Activated CD4-positive, alpha-beta T cell treated with anti-CD3 and anti-CD28 coated beads for 36 hours (primary cell): ENCODE measurements around the gene XRCC4. TPM values are rescaled to one million over a fixed set of nuclear protein-coding genes. Genes with fewer than 3 reads are reported as not detected.
A peak's percentile ranks its signal among the peaks of the same experiment; 100 is the strongest.

Source experiments
- ATAC-seq: fragments of 200-7000 bp; cut with Tn5 transposase; one replicate; pipeline ENCODE4 v1.10.0; 2021; ENCODE audit warnings: mild to moderate bottlenecking, moderate library complexity
- CTCF ChIA-PET: fragments of 350-600 bp; sonication (Branson Sonifier 250); formaldehyde crosslinking; loops from one replicate; lab custom pipeline; 2021; ENCODE audit warnings: antibody characterized with exemption; lab: Charles Lee
- POLR2A ChIA-PET: fragments of 350-600 bp; sonication (Branson Sonifier 250); formaldehyde crosslinking; loops from one replicate; lab custom pipeline; 2021; ENCODE audit warnings: antibody characterized with exemption, inconsistent platforms; lab: Charles Lee
- DNase-seq: peaks from one replicate; pipeline ENCODE4 v3.0.0-alpha.2; 2020
- H3K27ac Mint-ChIP-seq: one replicate; pipeline ENCODE4 v1.8.0; 2021; ENCODE audit warnings: mixed read lengths
- H3K27me3 Mint-ChIP-seq: one replicate; pipeline ENCODE4 v1.8.0; 2021; ENCODE audit warnings: mixed read lengths
- H3K36me3 Mint-ChIP-seq: one replicate; pipeline ENCODE4 v1.8.0; 2021; ENCODE audit warnings: low read depth, mixed read lengths
- H3K4me1 Mint-ChIP-seq: one replicate; pipeline ENCODE4 v1.8.0; 2021; ENCODE audit warnings: mixed read lengths
- H3K4me3 Mint-ChIP-seq: one replicate; pipeline ENCODE4 v1.8.0; 2021; ENCODE audit warnings: mild to moderate bottlenecking, moderate library complexity, mixed read lengths
- H3K9me3 Mint-ChIP-seq: one replicate; pipeline ENCODE4 v1.8.0; 2021; ENCODE audit warnings: low read depth, mixed read lengths
- intact Hi-C, 2 experiments: fragments of 100-400 bp; cut with DNase I in 1 of 2; cut with micrococcal nuclease in 1 of 2; formaldehyde crosslinking; loops; one replicate each; pipeline versions ENCODE4 v1.14.2 to v1.15.1; 2022 to 2024; cut with DNase I, micrococcal nuclease
- total RNA-seq, 2 experiments: library from RNA; stranded (reverse); gene quantifications; one replicate each; pipeline ENCODE4 v1.2.3, GENCODE V29; 2021

The XRCC4 gene
- total RNA-seq, 2 experiments from 2014 or later = 13.7 to 16.9 TPM

DNA sequence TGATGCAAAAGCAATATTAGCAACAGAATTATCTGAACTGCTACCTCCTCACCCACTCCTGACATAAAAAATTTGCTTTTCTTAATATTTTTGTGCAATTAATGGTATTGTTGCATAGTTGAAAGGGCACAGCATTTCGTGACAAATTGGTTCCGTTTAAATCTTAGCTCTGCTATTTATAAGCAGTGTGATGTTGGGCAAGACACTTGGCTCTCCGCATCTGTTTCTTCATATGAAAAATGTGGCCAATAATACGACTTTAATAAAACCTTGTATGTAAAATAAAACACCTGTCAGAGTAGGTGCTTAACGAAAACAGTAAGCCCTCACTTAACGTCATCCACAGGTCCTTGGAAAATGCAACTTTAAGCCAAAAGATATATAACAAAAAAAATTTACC is 4.4 kb upstream of the XRCC4 start:
- Mint-ChIP-seq H3K4me3 (no peak overlapping the region), H3K27me3 (no peaks in the 10 kb centered on the region), H3K9me3 (no peaks in the 10 kb centered on the region), H3K27ac (no peak overlapping the region), H3K4me1 (peaks cover 69% of the 10 kb centered on the region), H3K36me3 (peaks cover 50% of the 10 kb centered on the region)
- CTCF ChIA-PET = no interaction called here
- ATAC-seq (no peak), DNase-seq (no peak)
- POLR2A ChIA-PET = interaction anchor here (0.7 kb wide), 1 partner anchor 11 kb away, joined by 3 read pairs; no protein-coding TSS in a partner anchor
- intact Hi-C loops = loop anchor here in 1 of 2 experiments (10.0 kb wide), 1 partner anchor 1778 kb away; no protein-coding TSS in a partner anchor

DNA sequence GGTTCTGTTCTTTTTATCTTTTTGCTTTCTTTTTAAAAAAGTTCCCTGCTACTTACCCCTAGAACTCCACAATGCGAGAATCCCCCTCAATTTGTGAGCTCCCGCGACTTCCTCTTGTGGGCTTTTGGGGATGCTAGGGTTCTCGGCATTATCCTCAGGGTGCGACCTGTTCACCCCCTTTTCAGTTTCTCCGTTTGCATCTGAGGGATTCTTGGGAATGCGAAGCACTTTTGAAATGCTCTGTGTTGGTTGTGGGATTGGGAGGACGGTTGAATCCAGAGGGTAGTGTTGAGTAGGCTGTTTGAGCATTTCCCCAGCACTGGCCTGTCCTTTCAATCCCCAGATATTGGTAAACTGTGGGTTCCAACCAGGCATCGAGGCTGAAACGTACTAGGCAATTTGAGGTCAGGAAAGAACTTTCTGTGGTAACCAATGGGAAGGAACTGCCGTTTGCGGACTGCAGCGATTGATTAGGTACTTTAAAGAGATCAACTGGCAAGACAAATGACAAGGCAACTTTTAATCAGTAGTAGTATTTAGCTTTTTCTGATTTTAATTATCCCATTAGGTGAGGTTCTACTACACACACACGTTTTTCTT is 415 bp downstream of the XRCC4 start:
- H3K9me3 Mint-ChIP-seq = no peaks in the 10 kb centered on the region
- ChIA-PET CTCF (no interaction called here), POLR2A (interaction anchor here (0.6 kb wide), 1 partner anchor 12 kb away, joined by 3 read pairs; no protein-coding TSS in a partner anchor)
- no peaks in the 10 kb centered on the region for H3K27me3 Mint-ChIP-seq
- intact Hi-C loops = loop anchor here (1.0 to 10.0 kb wide), 6 partner anchors 395 to 1783 kb away; partner anchors contain the start of gene RPS23 (in 2 of the 2)
- peaks cover 44% of the 10 kb centered on the region for H3K4me1 Mint-ChIP-seq
- peaks cover 33% of the 10 kb centered on the region for H3K36me3 Mint-ChIP-seq
- H3K4me3 Mint-ChIP-seq = peak overlapping the region; percentile 98
- ATAC-seq (peak; percentile 5), DNase-seq (peak; percentile 21)
- H3K27ac Mint-ChIP-seq = peak overlapping the region; percentile 98

DNA sequence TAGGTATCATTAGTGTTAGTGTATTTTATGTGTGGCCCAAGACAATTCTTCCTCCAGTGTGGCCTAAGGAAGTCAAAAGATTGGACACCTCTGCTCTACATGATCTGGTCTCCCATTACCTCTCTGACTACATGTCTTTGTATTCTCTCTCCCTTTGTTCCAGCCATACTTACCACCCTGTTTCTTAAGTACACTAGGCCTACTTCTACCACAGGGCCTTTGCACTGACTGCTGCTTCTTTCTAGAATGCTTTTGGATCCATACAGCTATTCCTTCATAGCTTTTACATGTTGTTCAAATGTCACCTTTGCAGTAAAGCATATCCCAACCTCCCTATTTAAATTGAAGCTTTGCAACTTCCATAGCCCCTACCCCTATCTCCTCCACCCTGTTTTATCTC is 5.4 kb downstream of the XRCC4 start:
- no peak overlapping the region for H3K4me3 Mint-ChIP-seq
- CTCF ChIA-PET = no interaction called here

DNA sequence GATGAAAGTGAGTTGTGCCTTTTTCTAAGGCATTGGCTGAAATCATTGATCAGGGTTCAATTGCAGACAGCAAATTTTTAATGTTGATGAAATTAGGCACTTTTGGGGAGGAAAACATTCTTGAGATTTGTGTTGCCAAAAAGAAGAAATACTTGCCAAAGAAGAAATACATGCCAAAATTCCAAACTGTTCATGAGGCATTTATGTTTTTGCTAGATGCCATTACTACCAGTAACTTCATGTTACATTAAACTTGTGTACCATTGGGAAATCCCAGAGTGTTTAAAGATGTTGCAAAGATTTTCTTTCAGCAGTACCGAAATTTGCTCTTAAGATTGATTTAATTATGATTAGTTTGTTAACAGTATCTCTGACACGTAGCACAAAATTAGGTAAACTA is 7.0 kb downstream of the XRCC4 start:
- DNase-seq = no peak
- intact Hi-C loops = no loop called here
- CTCF ChIA-PET = no interaction called here

More for the DNA sequence above, 5.4 kb downstream of the XRCC4 start:
- DNase-seq (no peak), ATAC-seq (no peak)
- Mint-ChIP-seq H3K36me3 (peaks cover 2% of the 10 kb centered on the region), H3K9me3 (no peaks in the 10 kb centered on the region), H3K27me3 (no peaks in the 10 kb centered on the region), H3K27ac (no peak overlapping the region), H3K4me1 (peaks cover 10% of the 10 kb centered on the region)
- POLR2A ChIA-PET = no interaction called here
- intact Hi-C loops = no loop called here

DNA sequence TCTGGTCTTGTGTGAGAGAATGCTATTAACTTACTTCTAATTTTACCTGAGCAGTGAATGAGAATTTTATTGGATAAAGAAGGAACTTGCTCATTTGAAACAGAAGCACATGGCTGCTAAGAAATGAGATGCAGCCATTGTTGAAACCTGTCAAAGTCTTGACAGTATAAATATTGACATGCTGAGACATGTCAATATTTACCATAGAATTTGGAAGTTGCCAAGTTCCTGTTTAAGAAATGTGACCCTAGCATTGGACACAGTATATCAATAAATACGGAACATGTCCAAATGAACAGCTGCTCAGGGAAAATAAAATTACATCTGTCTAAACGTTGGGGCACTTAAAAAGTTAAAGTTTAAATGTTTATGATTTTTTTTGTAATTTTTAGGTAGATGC is 7.8 kb downstream of the XRCC4 start:
- intact Hi-C loops = no loop called here
- ChIA-PET CTCF (interaction anchor here (0.6 kb wide), 1 partner anchor 41 kb away, joined by 3 read pairs; no protein-coding TSS in a partner anchor), POLR2A (no interaction called here)
- no peaks in the 10 kb centered on the region for H3K9me3 Mint-ChIP-seq
- no peaks in the 10 kb centered on the region for H3K27me3 Mint-ChIP-seq
- H3K36me3 Mint-ChIP-seq = no peaks in the 10 kb centered on the region
- H3K27ac Mint-ChIP-seq = no peak overlapping the region
- DNase-seq = no peak
- H3K4me3 Mint-ChIP-seq = no peak overlapping the region
- ATAC-seq = no peak
- H3K4me1 Mint-ChIP-seq = no peaks in the 10 kb centered on the region

More for the DNA sequence above, 7.0 kb downstream of the XRCC4 start:
- POLR2A ChIA-PET = no interaction called here
- Mint-ChIP-seq H3K36me3 (no peaks in the 10 kb centered on the region), H3K27ac (no peak overlapping the region), H3K4me3 (no peak overlapping the region), H3K4me1 (no peaks in the 10 kb centered on the region), H3K27me3 (no peaks in the 10 kb centered on the region), H3K9me3 (no peaks in the 10 kb centered on the region)
- ATAC-seq = no peak

DNA sequence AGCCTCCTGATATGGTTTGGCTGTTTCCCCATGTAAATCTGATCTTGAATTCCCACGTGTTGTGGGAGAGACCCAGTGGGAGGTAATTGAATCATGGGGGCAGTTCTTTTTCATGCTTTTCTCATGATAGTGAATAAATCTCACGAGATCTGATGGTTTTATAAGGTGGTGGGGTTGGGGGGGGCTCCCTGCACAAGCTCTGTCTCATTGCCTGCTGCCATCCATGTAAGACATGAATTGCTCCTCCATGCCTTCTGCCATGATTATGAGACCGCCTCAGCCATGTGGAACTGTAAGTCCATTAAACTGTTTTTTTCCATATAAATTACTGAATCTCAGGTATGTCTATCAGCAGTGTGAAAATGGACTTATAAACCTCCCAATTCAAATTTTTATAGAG is 12.8 kb downstream of the XRCC4 start:
- Mint-ChIP-seq H3K27me3 (no peaks in the 10 kb centered on the region), H3K27ac (no peak overlapping the region), H3K36me3 (peaks cover 18% of the 10 kb centered on the region), H3K4me1 (peaks cover 16% of the 10 kb centered on the region), H3K9me3 (peaks cover 16% of the 10 kb centered on the region), H3K4me3 (no peak overlapping the region)
- intact Hi-C loops = no loop called here
- no peak for ATAC-seq
- ChIA-PET POLR2A (interaction anchor here (0.6 to 0.8 kb wide), 2 partner anchors 13 to 191 kb away, joined by 3 read pairs; partner anchors contain the start of genes TMEM167A and XRCC4), CTCF (interaction anchor here (1.1 kb wide), 1 partner anchor 13 kb away, joined by 3 read pairs; no protein-coding TSS in a partner anchor)
- DNase-seq = no peak

DNA sequence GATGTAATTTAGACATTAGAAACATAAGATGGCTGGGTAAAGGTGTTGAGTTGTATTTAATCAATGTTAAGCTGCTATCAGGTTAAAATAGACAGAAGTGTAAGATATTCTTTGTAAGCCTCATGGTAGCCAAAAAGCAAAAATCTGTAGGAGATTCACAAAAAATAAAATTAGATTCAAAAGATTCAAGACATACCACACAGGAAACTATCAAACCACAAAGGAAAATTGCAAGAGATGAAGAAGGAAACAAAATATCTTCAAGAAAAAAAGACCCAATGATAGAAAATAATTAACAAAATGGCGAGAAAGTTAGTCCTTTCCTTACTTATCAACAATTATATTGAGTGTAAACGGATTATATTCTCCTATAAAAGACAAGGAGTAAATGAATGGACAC is 15.3 kb downstream of the XRCC4 start:
- DNase-seq (no peak), ATAC-seq (no peak)
- H3K9me3 Mint-ChIP-seq = peaks cover 16% of the 10 kb centered on the region
- H3K4me3 Mint-ChIP-seq = no peak overlapping the region
- H3K4me1 Mint-ChIP-seq = peaks cover 16% of the 10 kb centered on the region
- H3K27me3 Mint-ChIP-seq = no peaks in the 10 kb centered on the region
- H3K36me3 Mint-ChIP-seq = peaks cover 18% of the 10 kb centered on the region
- intact Hi-C loops = no loop called here
- ChIA-PET POLR2A (no interaction called here), CTCF (interaction anchor here (0.6 kb wide), 1 partner anchor 327 kb away, joined by 3 read pairs; no protein-coding TSS in a partner anchor)
- H3K27ac Mint-ChIP-seq = no peak overlapping the region

DNA sequence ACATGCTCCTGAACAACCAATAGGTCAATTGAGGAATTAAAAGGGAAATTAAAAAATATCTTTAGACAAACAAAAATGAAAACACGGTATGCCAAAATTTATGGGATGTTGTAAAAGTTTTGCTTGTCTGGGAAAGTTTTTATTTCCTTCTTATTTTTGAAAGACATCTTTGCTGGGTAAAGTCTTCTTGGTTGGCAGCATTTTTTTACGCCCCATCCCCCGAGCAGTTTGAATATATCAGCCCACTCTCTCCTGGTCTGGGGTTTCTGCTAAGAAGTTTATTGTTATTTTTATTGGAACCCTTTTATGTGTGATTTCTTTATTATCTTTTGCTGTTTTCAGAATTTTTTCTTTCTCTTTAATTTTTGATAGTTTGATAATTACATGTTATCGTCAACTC is 16.3 kb downstream of the XRCC4 start:
- no peak for ATAC-seq
- POLR2A ChIA-PET = no interaction called here

DNA sequence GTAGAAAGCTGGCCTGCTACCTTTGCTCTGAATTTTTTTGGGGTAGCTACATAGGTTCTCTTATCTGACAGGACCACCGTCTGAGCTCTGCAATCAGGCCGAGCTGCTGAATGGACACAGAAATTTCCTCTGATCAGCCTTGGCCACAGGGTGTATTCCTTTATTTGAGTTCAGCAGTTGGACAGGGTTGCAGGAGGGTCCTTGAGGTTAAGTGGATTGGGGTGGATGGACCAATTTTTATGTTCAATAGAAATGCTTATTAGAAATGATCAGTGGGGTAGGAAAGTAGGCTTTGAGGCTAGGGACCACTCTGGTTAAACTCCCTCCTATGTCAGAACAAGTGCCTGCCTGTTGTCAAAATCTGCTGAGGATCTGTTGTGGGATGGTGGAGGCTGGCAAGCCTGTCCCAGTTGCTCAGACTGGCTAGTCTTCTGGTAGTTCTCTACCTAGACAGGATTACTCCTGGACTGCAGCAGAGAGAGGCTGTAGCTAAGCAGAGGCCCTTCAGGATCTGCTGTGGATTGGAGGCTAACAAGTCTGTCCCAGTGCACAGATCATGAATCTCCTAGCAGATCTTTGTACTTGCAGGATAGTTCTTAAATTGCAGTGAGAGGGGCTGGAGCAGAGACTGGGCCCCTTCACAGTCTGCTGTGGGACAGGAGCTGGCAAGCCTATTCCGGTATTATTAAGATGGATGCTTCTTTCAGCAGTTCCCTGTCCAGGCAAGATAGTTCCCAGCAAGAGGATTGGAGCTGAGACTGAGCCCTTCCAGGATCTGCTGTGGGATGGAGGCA is 18.0 kb downstream of the XRCC4 start:
- no peak for ATAC-seq
- no peak for DNase-seq
- peaks cover 18% of the 10 kb centered on the region for H3K4me1 Mint-ChIP-seq
- H3K27me3 Mint-ChIP-seq = no peaks in the 10 kb centered on the region
- H3K27ac Mint-ChIP-seq = no peak overlapping the region
- H3K4me3 Mint-ChIP-seq = no peak overlapping the region
- intact Hi-C loops = no loop called here
- POLR2A ChIA-PET = no interaction called here
- H3K9me3 Mint-ChIP-seq = peaks cover 16% of the 10 kb centered on the region
- CTCF ChIA-PET = no interaction called here
- peaks cover 18% of the 10 kb centered on the region for H3K36me3 Mint-ChIP-seq

More for the DNA sequence above, 16.3 kb downstream of the XRCC4 start:
- Mint-ChIP-seq H3K9me3 (peaks cover 16% of the 10 kb centered on the region), H3K36me3 (peaks cover 18% of the 10 kb centered on the region), H3K27me3 (no peaks in the 10 kb centered on the region), H3K27ac (no peak overlapping the region), H3K4me3 (no peak overlapping the region), H3K4me1 (peaks cover 18% of the 10 kb centered on the region)
- intact Hi-C loops = no loop called here
- no peak for DNase-seq
- CTCF ChIA-PET = no interaction called here

DNA sequence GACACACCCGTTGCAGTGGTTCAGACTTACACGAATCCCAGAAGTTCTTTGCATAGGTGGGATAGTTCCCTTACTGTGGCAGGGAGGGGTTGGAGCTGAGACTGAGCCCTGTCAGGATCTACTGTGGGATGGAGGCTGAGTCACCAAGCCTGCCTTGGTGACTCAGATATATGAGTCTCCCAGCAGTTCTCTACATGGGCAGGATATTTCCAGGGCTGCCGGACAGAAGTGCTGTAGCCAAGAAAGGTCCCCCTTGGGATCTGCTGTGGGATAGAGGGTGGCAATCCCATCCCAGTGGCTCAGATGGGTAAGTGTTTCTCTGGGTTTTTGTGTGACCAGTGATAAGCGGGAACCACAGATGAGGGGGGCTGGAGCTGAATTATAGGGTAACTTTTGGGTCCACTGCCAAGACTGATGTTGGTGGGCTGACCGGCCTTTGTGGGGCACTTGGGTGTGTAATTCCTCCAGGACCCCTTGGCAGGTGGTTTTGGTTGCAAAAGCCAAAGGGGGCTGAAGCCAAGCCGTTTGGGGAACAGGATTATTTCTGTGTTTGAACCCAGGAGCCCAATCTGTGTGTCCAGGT is 18.7 kb downstream of the XRCC4 start:
- Mint-ChIP-seq H3K27ac (no peak overlapping the region), H3K4me1 (peaks cover 18% of the 10 kb centered on the region), H3K4me3 (no peak overlapping the region), H3K36me3 (peaks cover 17% of the 10 kb centered on the region), H3K27me3 (no peaks in the 10 kb centered on the region), H3K9me3 (peaks cover 16% of the 10 kb centered on the region)
- CTCF ChIA-PET = no interaction called here
- POLR2A ChIA-PET = no interaction called here
- DNase-seq = no peak
- intact Hi-C loops = no loop called here
- no peak for ATAC-seq

DNA sequence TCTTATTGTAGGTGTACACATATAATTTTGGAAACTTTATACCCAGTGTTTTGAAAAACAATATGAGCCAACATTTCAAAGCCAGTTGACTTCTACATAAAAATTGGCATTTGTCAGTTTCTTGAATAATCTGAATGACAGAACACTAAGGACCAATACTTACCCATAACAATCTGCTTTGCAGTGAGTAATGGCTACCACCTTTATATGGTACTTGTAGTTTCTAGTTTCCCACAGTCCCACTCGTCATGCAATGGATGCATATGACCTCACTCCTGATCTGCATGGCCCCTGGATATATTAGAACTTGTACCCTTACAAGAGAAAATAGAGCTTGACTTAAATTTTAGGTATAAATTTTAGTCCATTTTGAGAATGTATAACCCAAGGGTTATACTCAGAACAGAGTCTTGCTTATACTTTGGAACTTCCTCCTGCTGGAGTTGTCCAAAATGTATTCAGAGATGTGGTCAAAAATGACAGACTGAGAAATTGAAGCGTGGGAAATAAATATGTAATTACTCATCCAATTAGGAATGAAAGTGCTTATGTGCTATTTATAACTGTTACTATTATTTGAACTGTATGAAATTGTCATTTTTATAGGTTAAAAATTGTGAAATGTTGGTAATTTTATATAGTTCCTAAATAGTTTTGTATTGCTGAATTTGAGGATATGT is 19.5 kb downstream of the XRCC4 start:
- Mint-ChIP-seq H3K4me1 (peaks cover 15% of the 10 kb centered on the region), H3K4me3 (no peak overlapping the region), H3K9me3 (peaks cover 16% of the 10 kb centered on the region), H3K27ac (no peak overlapping the region), H3K27me3 (no peaks in the 10 kb centered on the region), H3K36me3 (peaks cover 15% of the 10 kb centered on the region)
- ATAC-seq (no peak), DNase-seq (no peak)
- intact Hi-C loops = no loop called here
- ChIA-PET CTCF (no interaction called here), POLR2A (no interaction called here)
